Jurkat, Clone E6-1 (cell line): ENCODE results near the gene ZNF124. TPM values are rescaled to one million over a fixed set of nuclear protein-coding genes. Genes with fewer than 3 reads are reported as not detected.
"Not testable (repeated sequence)": the region's sequence is repeated elsewhere in the genome, so short reads cannot be mapped to it uniquely, and the experiment has no call there.

Experiments used
- DNase-seq: peaks from one replicate; pipeline ENCODE4 v3.0.0-alpha.2; 2011; ENCODE audit warnings: low read depth, low spot score
- H3K4me3 ChIP-seq: 2 replicates; pipeline ENCODE4 v1.5.1; 2011; ENCODE audit warnings: mild to moderate bottlenecking, low read length, control low read depth, moderate library complexity
- polyA plus RNA-seq: library from polyadenylated mRNA; unstranded; fragments of >200 nt; gene quantifications from one replicate; pipeline ENCODE4 v1.2.1, GENCODE V29; 2012; ENCODE audit warnings: missing spikeins; ENCODE audit not compliant: insufficient read length, insufficient read depth

ZNF124 gene
- polyA plus RNA-seq, result 11.9 TPM

- DNase-seq, H3K4me3 ChIP-seq: not testable (repeated sequence)
These were observed at the start of gene ZNF124 for GRCh38 chr1:247171875-247172563. Gene ZNF124 (minus strand): TSS chr1:247172020. CDS start chr1:247171877, 143 bp downstream.

GRCh38 chr1:247220280-247220679, 48.5 kb upstream of the ZNF124 start:
- not testable (repeated sequence) for H3K4me3 ChIP-seq, DNase-seq

GRCh38 chr1:247218121-247218651, 46.4 kb upstream of the ZNF124 start:
- H3K4me3 ChIP-seq, result no peak overlapping the region
- DNase-seq, result no peak

GRCh38 chr1:247216261-247216660, 44.4 kb upstream of the ZNF124 start:
- no peak overlapping the region for H3K4me3 ChIP-seq
- DNase-seq, result no peak

GRCh38 chr1:247212627-247213617, 41.1 kb upstream of the ZNF124 start:
- DNase-seq, result no peak
- no peak overlapping the region for H3K4me3 ChIP-seq

- no peak overlapping the region for H3K4me3 ChIP-seq
- no peak for DNase-seq
These were observed 40.2 kb upstream of the ZNF124 start for GRCh38 chr1:247212012-247212411.

- H3K4me3 ChIP-seq, result no peak overlapping the region
- no peak for DNase-seq
These were observed 39.5 kb upstream of the ZNF124 start for GRCh38 chr1:247211339-247211738.

- peak; percentile 88 for DNase-seq
These were observed 38.7 kb upstream of the ZNF124 start for GRCh38 chr1:247210376-247211117.

GRCh38 chr1:247210062-247210375, 38.2 kb upstream of the ZNF124 start:
- H3K4me3 ChIP-seq, result peak overlapping the region; percentile 86
- DNase-seq, result no peak

More at GRCh38 chr1:247210376-247211117, 38.7 kb upstream of the ZNF124 start:
- H3K4me3 ChIP-seq, result peak overlapping the region; percentile 86

GRCh38 chr1:247209396-247209795, 37.6 kb upstream of the ZNF124 start:
- peak overlapping the region; percentile 86 for H3K4me3 ChIP-seq
- no peak for DNase-seq

- no peak for DNase-seq
These were observed 32.4 kb upstream of the ZNF124 start for GRCh38 chr1:247204177-247204647.

GRCh38 chr1:247198781-247199180, 27.0 kb upstream of the ZNF124 start:
- no peak overlapping the region for H3K4me3 ChIP-seq
- no peak for DNase-seq

More at GRCh38 chr1:247204177-247204647, 32.4 kb upstream of the ZNF124 start:
- H3K4me3 ChIP-seq, result no peak overlapping the region

- H3K4me3 ChIP-seq, result no peak overlapping the region
- DNase-seq, result no peak
These were observed 22.1 kb upstream of the ZNF124 start for GRCh38 chr1:247193958-247194357.

- DNase-seq, result no peak
- no peak overlapping the region for H3K4me3 ChIP-seq
These were observed 18.4 kb upstream of the ZNF124 start for GRCh38 chr1:247189981-247190798.

- no peak overlapping the region for H3K4me3 ChIP-seq
- no peak for DNase-seq
These were observed 13.8 kb upstream of the ZNF124 start for GRCh38 chr1:247185667-247186066.

- no peak for DNase-seq
- no peak overlapping the region for H3K4me3 ChIP-seq
These were observed 12.4 kb upstream of the ZNF124 start for GRCh38 chr1:247184254-247184653.

GRCh38 chr1:247182994-247183393, 11.2 kb upstream of the ZNF124 start:
- no peak overlapping the region for H3K4me3 ChIP-seq
- no peak for DNase-seq

- H3K4me3 ChIP-seq, result no peak overlapping the region
- DNase-seq, result no peak
These were observed 8.8 kb upstream of the ZNF124 start for GRCh38 chr1:247180581-247180980.
